ENCODE measurements around the gene TMEM255A. TPM values are rescaled to one million over a fixed set of nuclear protein-coding genes. Genes with fewer than 3 reads are reported as not detected.
A peak's percentile ranks its signal among the peaks of the same experiment; 100 is the strongest.

Gene TMEM255A
- total RNA-seq, result 0.15 and 0.25 TPM in 2 replicates
- total RNA-seq (2013), result 0.14 TPM
- 0.06 TPM in 1 of 2 replicates, not detected in the other for polyA plus RNA-seq
- 0.17 TPM in 1 of 2 replicates, not detected in the other for polyA minus RNA-seq

GRCh38 chrX:120310861-120311726 is at the start of gene TMEM255A:
Gene TMEM255A, minus strand, starts transcription at chrX:120311461. Its CDS starts 152 bp downstream, at chrX:120311309.
- H3K79me2 ChIP-seq (ENCODE audit: control insufficient read depth, insufficient read depth, low read length), result no peaks in the 10 kb centered on the region
- H3K27me3 Mint-ChIP-seq, result peaks cover 30% of the 10 kb centered on the region

More at GRCh38 chrX:120310861-120311726, at the start of gene TMEM255A:
- H3K36me3 ChIP-seq (replicated peaks in 1 of 2; ENCODE audit: control extremely low read depth in 1 of 2, control insufficient read depth in 1 of 2, extremely low read depth in 1 of 2, insufficient read depth in 2 of 2, low read length in 1 of 2), result no peaks in the 10 kb centered on the region
- H3K4me2 ChIP-seq (replicated peaks; ENCODE audit: low read depth, low read length, poor library complexity, severe bottlenecking), result peak within 1 kb of the TSS; percentile 82
- no peak within 1 kb of the TSS for H3K27ac ChIP-seq (ENCODE audit: low read length in 2 of 2)
- WGBS (ENCODE audit: insufficient coverage), result 2% methylated on average over 36 of the region's 49 CpGs
- H3K27me3 ChIP-seq (replicated peaks in 1 of 4; ENCODE audit: control extremely low read depth in 1 of 4, control insufficient read depth in 3 of 4, insufficient read depth in 4 of 4, low read length in 3 of 4), result peaks cover 0 to 31% (median 12%) of the 10 kb centered on the region in 4 experiments
- peaks cover 16 to 25% of the 10 kb centered on the region in 2 donors for H3K4me1 ChIP-seq (ENCODE audit: control insufficient read depth in 2 of 2, insufficient read depth in 2 of 2, low read length in 2 of 2)
- Mint-ChIP-seq H3K4me1 (peaks cover 15% of the 10 kb centered on the region), H3K4me3 (peak within 1 kb of the TSS; percentile 92), H3K27ac (no peak within 1 kb of the TSS), H3K9me3 (ENCODE audit: insufficient read depth) (no peaks in the 10 kb centered on the region)
- ATAC-seq (ENCODE audit: low read depth), result no peak
- TF ChIP-seq EZH2 (IDR thresholded peaks at IDR 0.05; ENCODE audit: borderline replicate concordance, insufficient read depth, low read depth, low read length, poor library complexity, severe bottlenecking) (peak; percentile 69), CTCF (IDR thresholded peaks at IDR 0.05) (no peak)
- H3K9ac ChIP-seq (ENCODE audit: low read length), result peak within 1 kb of the TSS; percentile 69
- no peaks in the 10 kb centered on the region for H4K20me1 ChIP-seq (ENCODE audit: control insufficient read depth, insufficient read depth, low read length, poor library complexity, severe bottlenecking)
- no peaks in the 10 kb centered on the region for H3K9me3 ChIP-seq (ENCODE audit: control extremely low read depth in 1 of 3, control insufficient read depth in 2 of 3, insufficient read depth in 1 of 3, low read length in 2 of 3)
- H2AFZ ChIP-seq (ENCODE audit: insufficient read depth, low read depth, low read length, poor library complexity, severe bottlenecking), result peak within 1 kb of the TSS; percentile 27
- DNase-seq, result peak; percentile 39
- intact Hi-C loops (cut with micrococcal nuclease), result no loop called here
- CTCF ChIA-PET, result interaction anchor here (0.9 to 1.5 kb wide), 2 partner anchors 29 to 60 kb away, joined by 3 to 4 read pairs; partner anchors contain the start of gene ZBTB33
- peak within 1 kb of the TSS in 4 of 5 experiments; percentile 47 to 69 (median 60) for H3K4me3 ChIP-seq (ENCODE audit: control extremely low read depth in 1 of 5, extremely low read depth in 1 of 5, insufficient read depth in 1 of 5, low read depth in 2 of 5, low read length in 4 of 5)
- POLR2A ChIA-PET, result no interaction called here
